ENCODE data around the gene ASRGL1. TPM values are rescaled to one million over a fixed set of nuclear protein-coding genes. Genes with fewer than 3 reads are reported as not detected.
A peak's percentile ranks its signal among the peaks of the same experiment; 100 is the strongest.

ASRGL1 gene
- total and polyA plus RNA-seq, 2 of the 13 experiments (the other 11 are each of a cell fraction or from before 2014, with no cell fraction given) = 50.8 to 97.5 TPM

GRCh38 chr11:62410972-62411371 is 73.7 kb downstream of the ASRGL1 start:
- Histone ChIP-seq H2AFZ (ENCODE audit: low read length) (no peak overlapping the region), H3K79me2 (ENCODE audit: insufficient read depth, low read length) (no peaks in the 10 kb centered on the region), H3K36me3 (replicated peaks in 1 of 2; ENCODE audit: control insufficient read depth in 1 of 2, insufficient read depth in 2 of 2, low read length in 2 of 2) (no peaks in the 10 kb centered on the region), H3K27me3 (ENCODE audit: control insufficient read depth in 1 of 2, insufficient read depth in 2 of 2, low read length in 2 of 2) (peaks cover 0 to 13% of the 10 kb centered on the region in 2 experiments; a peak in 3 of 5 replicates), H3K4me3 (replicated peaks in 1 of 3; ENCODE audit: insufficient read depth in 1 of 3, low read depth in 2 of 3, low read length in 3 of 3) (no peak overlapping the region), H3K4me1 (ENCODE audit: insufficient read depth, low read length) (no peaks in the 10 kb centered on the region), H3K4me2 (ENCODE audit: low read depth, low read length) (no peak overlapping the region), H4K20me1 (ENCODE audit: insufficient read depth, low read length) (no peaks in the 10 kb centered on the region), H3K9ac (ENCODE audit: insufficient read depth, low read depth, low read length) (no peak overlapping the region), H3K9me3 (ENCODE audit: low read length) (no peaks in the 10 kb centered on the region), H3K27ac (ENCODE audit: extremely low read length, insufficient read depth, low read length) (no peak overlapping the region)
- BruUV-seq (replicated peaks) = no TSS peak
- FAIRE-seq (no peak), DNase-seq (ENCODE audit: low spot score) (no peak), ATAC-seq (peak; percentile 24; the same call in 2 of the 3 replicates)
- TF ChIP-seq, protein P1, sequence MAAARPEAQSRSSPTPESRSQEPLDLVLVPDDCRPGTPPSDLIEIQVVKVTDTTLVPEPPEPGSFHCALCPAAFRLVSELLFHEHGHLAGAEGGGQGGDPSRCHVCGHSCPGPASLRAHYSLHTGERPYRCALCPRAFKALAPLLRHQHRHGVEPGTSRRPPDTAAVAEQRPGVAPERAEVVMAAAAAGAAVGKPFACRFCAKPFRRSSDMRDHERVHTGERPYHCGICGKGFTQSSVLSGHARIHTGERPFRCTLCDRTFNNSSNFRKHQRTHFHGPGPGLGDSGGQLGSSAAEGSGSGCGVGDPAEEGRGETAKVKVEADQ (CRISPR knock-in tag; IDR thresholded peaks at IDR 0.05; ENCODE audit: borderline replicate concordance) = no peak
- TF ChIP-seq FOSL2 (CRISPR knock-in tag; IDR thresholded peaks at IDR 0.05) = peak; percentile 35; the same call in 1 of the 2 replicates
- in situ Hi-C loops (cut with HindIII; ENCODE audit: extremely low pct_ligation_motif_present, low pct_unique_long_range_greater_than_20kb) (no loop called here), intact Hi-C loops (cut with micrococcal nuclease; ENCODE audit: unreplicated experiment) (no loop called here)
- ChIA-PET CTCF (ENCODE audit: low intra/inter-chr PET ratio, low total read pairs) (no interaction called here), POLR2A (interaction anchor here (0.7 to 1.1 kb wide), 2 partner anchors 9 to 163 kb away, joined by 3 to 4 read pairs; partner anchors contain the start of gene EEF1G)
- 34% methylated on average over 4 of the region's 8 CpGs for WGBS (ENCODE audit: low lambda C conversion rate)

DNA sequence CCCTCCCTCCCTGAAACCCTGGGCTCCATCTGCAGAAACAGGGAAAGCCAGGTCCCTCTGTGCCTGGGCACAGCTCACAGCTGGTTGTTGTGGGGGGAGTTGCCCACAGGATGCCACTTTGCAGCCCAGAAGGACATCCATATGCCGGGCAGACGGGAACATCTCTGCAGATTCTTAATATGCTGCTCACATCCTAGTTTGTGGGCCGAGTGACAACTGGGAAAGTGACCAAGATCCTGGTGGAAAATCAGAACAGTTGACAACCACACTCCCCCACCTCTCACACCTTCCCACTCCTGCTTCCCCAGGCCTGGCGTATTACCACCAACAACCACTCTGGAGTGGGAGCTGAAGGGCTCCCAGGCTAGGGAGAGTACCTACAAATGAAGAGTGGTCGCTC is 74.3 kb downstream of the ASRGL1 start:
- H3K27me3 ChIP-seq (ENCODE audit: control insufficient read depth in 1 of 2, insufficient read depth in 2 of 2, low read length in 2 of 2) = peaks cover 0 to 16% of the 10 kb centered on the region in 2 experiments; a peak in 2 of 5 replicates
- FAIRE-seq (no peak), ATAC-seq (no peak; the same call in 2 of the 3 replicates), DNase-seq (ENCODE audit: low spot score) (no peak)
- 60% methylated on average over 5 of the region's 5 CpGs for WGBS (ENCODE audit: low lambda C conversion rate)
- intact Hi-C loops (cut with micrococcal nuclease; ENCODE audit: unreplicated experiment) = no loop called here
- no TSS peak for BruUV-seq (replicated peaks)
- H3K36me3 ChIP-seq (replicated peaks in 1 of 2; ENCODE audit: control insufficient read depth in 1 of 2, insufficient read depth in 2 of 2, low read length in 2 of 2) = no peaks in the 10 kb centered on the region
- peaks cover 3% of the 10 kb centered on the region; the same call in 1 of the 2 replicates for H3K4me1 ChIP-seq (ENCODE audit: insufficient read depth, low read length)
- H3K4me2 ChIP-seq (ENCODE audit: low read depth, low read length) = no peak overlapping the region
- no peak overlapping the region for H3K9ac ChIP-seq (ENCODE audit: insufficient read depth, low read depth, low read length)
- no peak overlapping the region for H3K27ac ChIP-seq (ENCODE audit: extremely low read length, insufficient read depth, low read length)
- H2AFZ ChIP-seq (ENCODE audit: low read length) = no peak overlapping the region
- in situ Hi-C loops (cut with HindIII; ENCODE audit: extremely low pct_ligation_motif_present, low pct_unique_long_range_greater_than_20kb) = no loop called here
- ChIA-PET CTCF (ENCODE audit: low intra/inter-chr PET ratio, low total read pairs) (no interaction called here), POLR2A (interaction anchor here (0.7 kb wide), 1 partner anchor 162 kb away, joined by 3 read pairs; the partner anchor contains the start of gene EEF1G)
- H3K4me3 ChIP-seq (replicated peaks in 1 of 3; ENCODE audit: insufficient read depth in 1 of 3, low read depth in 2 of 3, low read length in 3 of 3) = no peak overlapping the region
- H3K79me2 ChIP-seq (ENCODE audit: insufficient read depth, low read length) = no peaks in the 10 kb centered on the region
- no peaks in the 10 kb centered on the region for H4K20me1 ChIP-seq (ENCODE audit: insufficient read depth, low read length)
- no peaks in the 10 kb centered on the region for H3K9me3 ChIP-seq (ENCODE audit: low read length)
- TF ChIP-seq ATF6 (CRISPR knock-in tag; conservative IDR thresholded peaks at IDR 0.05) = no peak
- TF ChIP-seq FIP1L1 (IDR thresholded peaks at IDR 0.05; ENCODE audit: borderline replicate concordance, insufficient read depth, low read depth, low read length) = no peak
- TF ChIP-seq, protein P2, sequence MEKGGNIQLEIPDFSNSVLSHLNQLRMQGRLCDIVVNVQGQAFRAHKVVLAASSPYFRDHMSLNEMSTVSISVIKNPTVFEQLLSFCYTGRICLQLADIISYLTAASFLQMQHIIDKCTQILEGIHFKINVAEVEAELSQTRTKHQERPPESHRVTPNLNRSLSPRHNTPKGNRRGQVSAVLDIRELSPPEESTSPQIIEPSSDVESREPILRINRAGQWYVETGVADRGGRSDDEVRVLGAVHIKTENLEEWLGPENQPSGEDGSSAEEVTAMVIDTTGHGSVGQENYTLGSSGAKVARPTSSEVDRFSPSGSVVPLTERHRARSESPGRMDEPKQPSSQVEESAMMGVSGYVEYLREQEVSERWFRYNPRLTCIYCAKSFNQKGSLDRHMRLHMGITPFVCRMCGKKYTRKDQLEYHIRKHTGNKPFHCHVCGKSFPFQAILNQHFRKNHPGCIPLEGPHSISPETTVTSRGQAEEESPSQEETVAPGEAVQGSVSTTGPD (CRISPR knock-in tag; IDR thresholded peaks at IDR 0.05) = no peak
- TF ChIP-seq ZMYM3 (CRISPR knock-in tag; IDR thresholded peaks at IDR 0.05) = no peak
- no peak for TF ChIP-seq NR2F6 (IDR thresholded peaks at IDR 0.05)
- no peak for TF ChIP-seq NR2F6 (CRISPR knock-in tag; IDR thresholded peaks at IDR 0.05)
- no peak for TF ChIP-seq SALL2 (CRISPR knock-in tag; IDR thresholded peaks at IDR 0.05)
- no peak for TF ChIP-seq MYC (CRISPR knock-in tag; IDR thresholded peaks at IDR 0.05; ENCODE audit: borderline replicate concordance)
- TF ChIP-seq ZFX (CRISPR knock-in tag; IDR thresholded peaks at IDR 0.05; ENCODE audit: low read depth) = no peak
- TF ChIP-seq TRIM24 (CRISPR knock-in tag; IDR thresholded peaks at IDR 0.05) = no peak
- TF ChIP-seq, protein P3, sequence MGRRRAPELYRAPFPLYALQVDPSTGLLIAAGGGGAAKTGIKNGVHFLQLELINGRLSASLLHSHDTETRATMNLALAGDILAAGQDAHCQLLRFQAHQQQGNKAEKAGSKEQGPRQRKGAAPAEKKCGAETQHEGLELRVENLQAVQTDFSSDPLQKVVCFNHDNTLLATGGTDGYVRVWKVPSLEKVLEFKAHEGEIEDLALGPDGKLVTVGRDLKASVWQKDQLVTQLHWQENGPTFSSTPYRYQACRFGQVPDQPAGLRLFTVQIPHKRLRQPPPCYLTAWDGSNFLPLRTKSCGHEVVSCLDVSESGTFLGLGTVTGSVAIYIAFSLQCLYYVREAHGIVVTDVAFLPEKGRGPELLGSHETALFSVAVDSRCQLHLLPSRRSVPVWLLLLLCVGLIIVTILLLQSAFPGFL (CRISPR knock-in tag; IDR thresholded peaks at IDR 0.05) = no peak
- no peak for TF ChIP-seq ARNT (IDR thresholded peaks at IDR 0.05)

Data from HepG2 (cell line).